HUES48 (cell line): ENCODE data around the gene SPATA4.

Experiments used
- H3K27ac ChIP-seq: one replicate; pipeline ENCODE4 v1.7.0; 2013; ENCODE audit warnings: low read depth, low read length, inconsistent platforms
- H3K27me3 ChIP-seq: 2 replicates; pipeline ENCODE4 v1.6.1; 2013; ENCODE audit warnings: mild to moderate bottlenecking, low read length; ENCODE audit not compliant: control insufficient read depth, insufficient read depth
- H3K36me3 ChIP-seq: 2 replicates; pipeline ENCODE4 v1.6.1; 2013; ENCODE audit warnings: low read length; ENCODE audit not compliant: control insufficient read depth, insufficient read depth
- H3K4me1 ChIP-seq: 2 replicates; pipeline ENCODE4 v1.6.1; 2013; ENCODE audit warnings: mild to moderate bottlenecking, low read length; ENCODE audit not compliant: control insufficient read depth, insufficient read depth
- H3K4me3 ChIP-seq: 2 replicates; pipeline ENCODE4 v1.5.1; 2013; ENCODE audit warnings: mild to moderate bottlenecking, low read depth, low read length
- H3K9ac ChIP-seq: 2 replicates; pipeline ENCODE4 v1.6.1; 2013; ENCODE audit warnings: mild to moderate bottlenecking, low read depth, low read length, moderate library complexity
- H3K9me3 ChIP-seq: 2 replicates; pipeline ENCODE4 v1.6.1; 2013; ENCODE audit warnings: low read length; ENCODE audit not compliant: control insufficient read depth, insufficient read depth

SPATA4 gene

DNA sequence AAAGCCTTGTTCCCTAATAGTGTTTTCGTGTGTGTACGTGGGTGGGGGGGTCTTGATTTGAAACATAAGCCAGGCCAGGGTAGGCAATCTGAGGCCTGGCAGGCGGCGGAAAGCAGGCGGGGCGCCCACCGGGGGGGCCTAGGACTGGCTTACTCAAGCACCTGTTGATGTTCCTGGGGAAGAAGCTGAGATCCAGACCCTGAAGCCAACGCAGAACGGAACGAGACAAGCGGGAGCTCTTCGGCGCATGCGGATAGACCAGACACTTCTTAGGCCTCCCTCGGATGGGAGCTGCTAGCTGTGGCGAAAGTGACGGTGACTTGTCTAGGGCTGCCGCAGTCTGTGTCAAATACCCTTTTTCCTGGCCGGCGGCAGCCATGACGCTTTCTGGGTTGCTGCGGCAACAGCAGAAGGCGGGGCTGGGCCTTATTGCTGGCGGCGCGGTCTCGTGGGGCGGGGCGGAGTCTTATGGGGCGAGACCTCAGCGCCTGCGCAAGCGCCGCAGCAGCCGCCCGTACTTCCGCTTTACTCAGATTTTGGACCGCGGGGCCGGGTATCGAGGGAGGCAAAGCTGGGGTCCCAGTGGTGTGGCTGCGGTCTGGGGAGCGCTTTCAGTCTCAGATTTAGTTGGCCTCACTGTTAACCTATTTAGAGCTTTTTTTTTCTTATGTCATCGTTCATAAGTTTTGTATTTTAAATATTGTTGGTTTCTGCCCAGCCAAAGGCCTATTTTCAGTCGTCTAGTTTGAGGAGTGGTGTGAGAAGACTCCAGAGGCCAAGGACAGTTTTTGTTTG is at the start of gene SPATA4:
TSS of gene SPATA4 (minus strand) at position 402 of the 795 bp plus-strand sequence. CDS start at position 379, 23 bp downstream.
- Histone ChIP-seq H3K36me3 (no peaks in the 10 kb centered on the region), H3K27me3 (no peaks in the 10 kb centered on the region), H3K27ac (peak within 1 kb of the TSS; percentile 76), H3K4me3 (peak within 1 kb of the TSS; percentile 85), H3K9ac (0 out of 2 replicates have a peak within 1 kb of the TSS, but pooled peaks have one; percentile 43), H3K9me3 (no peaks in the 10 kb centered on the region), H3K4me1 (peaks cover 15% of the 10 kb centered on the region)

GRCh38 chr4:176242764-176243347 is 47.5 kb upstream of the SPATA4 start:
- no peak overlapping the region for H3K9ac ChIP-seq
- no peaks in the 10 kb centered on the region for H3K9me3 ChIP-seq
- 0 out of 2 replicates have a peak, but pooled peaks cover 4% of the 10 kb centered on the region for H3K4me1 ChIP-seq
- no peaks in the 10 kb centered on the region for H3K27me3 ChIP-seq
- no peak overlapping the region for H3K4me3 ChIP-seq
- H3K36me3 ChIP-seq, result no peaks in the 10 kb centered on the region
- no peak overlapping the region for H3K27ac ChIP-seq

- no peaks in the 10 kb centered on the region for H3K27me3 ChIP-seq
- no peaks in the 10 kb centered on the region for H3K36me3 ChIP-seq
- H3K4me1 ChIP-seq, result 0 out of 2 replicates have a peak, but pooled peaks cover 4% of the 10 kb centered on the region
- no peak overlapping the region for H3K4me3 ChIP-seq
- H3K9me3 ChIP-seq, result no peaks in the 10 kb centered on the region
- H3K9ac ChIP-seq, result no peak overlapping the region
- no peak overlapping the region for H3K27ac ChIP-seq
Observed at GRCh38 chr4:176241703-176242102, 46.3 kb upstream of the SPATA4 start.

DNA sequence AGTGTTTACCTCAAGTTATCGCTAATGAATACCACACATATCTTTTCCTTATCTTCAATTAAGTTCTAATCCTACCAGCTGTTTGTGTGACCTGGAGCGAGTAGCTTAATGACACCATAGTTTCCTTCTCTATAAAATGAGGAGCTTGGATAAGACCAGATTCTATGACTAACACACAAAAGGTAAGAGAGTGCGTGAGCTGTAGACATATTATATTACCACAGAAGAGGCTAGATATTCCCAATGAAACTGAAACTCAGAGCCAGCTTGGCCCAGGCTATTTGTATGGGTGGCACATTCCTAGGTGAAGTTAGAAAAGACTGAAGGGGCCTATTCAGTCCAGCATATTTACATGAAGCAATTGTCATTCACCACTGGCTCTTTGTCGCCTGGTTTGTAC is 43.4 kb upstream of the SPATA4 start:
- no peaks in the 10 kb centered on the region for H3K27me3 ChIP-seq
- no peak overlapping the region for H3K4me3 ChIP-seq
- H3K9ac ChIP-seq, result no peak overlapping the region
- no peaks in the 10 kb centered on the region for H3K9me3 ChIP-seq
- H3K4me1 ChIP-seq, result 0 out of 2 replicates have a peak, but pooled peaks cover 4% of the 10 kb centered on the region
- no peaks in the 10 kb centered on the region for H3K36me3 ChIP-seq
- H3K27ac ChIP-seq, result no peak overlapping the region

DNA sequence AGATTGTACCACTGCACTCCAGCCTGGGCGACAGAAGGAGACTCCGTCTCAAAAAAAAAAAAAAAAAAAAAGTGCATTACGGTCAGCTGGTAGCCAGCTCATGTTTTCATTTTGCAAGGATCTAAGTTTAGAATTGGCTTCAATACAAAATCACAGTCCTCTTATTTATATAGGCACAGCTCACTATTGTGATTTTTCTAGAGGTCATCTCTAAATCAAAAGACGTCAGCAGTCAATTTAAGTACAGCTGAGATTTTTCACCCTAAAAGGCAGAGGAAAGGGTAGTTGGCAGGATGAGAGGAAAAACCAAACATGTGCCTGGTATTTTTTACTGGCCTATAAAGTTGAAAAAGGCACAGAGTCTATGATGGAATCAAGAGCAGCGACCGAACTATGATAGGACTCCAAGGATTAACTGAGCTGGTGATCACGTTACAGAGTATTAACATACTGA is 42.8 kb upstream of the SPATA4 start:
- Histone ChIP-seq H3K9ac (no peak overlapping the region), H3K27me3 (no peaks in the 10 kb centered on the region), H3K9me3 (no peaks in the 10 kb centered on the region), H3K4me3 (no peak overlapping the region), H3K27ac (no peak overlapping the region), H3K36me3 (no peaks in the 10 kb centered on the region), H3K4me1 (0 out of 2 replicates have a peak, but pooled peaks cover 4% of the 10 kb centered on the region)

DNA sequence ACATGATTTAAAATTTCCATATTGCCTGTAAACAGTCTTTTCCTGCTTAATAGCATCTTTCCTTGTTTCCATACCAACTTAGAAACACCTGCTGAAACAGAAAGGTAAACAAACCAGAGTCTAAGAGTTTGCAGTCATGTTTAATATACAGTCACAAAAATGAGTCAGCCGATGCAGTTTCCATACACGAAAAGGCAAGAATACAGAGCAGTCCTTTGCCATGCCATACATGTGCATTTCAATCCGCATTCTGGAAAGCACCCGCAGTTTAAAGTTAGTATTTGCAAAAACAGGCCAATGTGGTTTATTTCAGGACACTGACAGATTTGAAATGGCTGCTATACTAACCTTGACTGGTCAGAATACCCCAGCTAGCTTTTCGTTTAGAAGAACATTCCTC is 41.6 kb upstream of the SPATA4 start:
- Histone ChIP-seq H3K36me3 (no peaks in the 10 kb centered on the region), H3K9me3 (no peaks in the 10 kb centered on the region), H3K27ac (no peak overlapping the region), H3K27me3 (no peaks in the 10 kb centered on the region), H3K4me1 (0 out of 2 replicates have a peak, but pooled peaks cover 4% of the 10 kb centered on the region), H3K4me3 (no peak overlapping the region), H3K9ac (no peak overlapping the region)

- H3K27ac ChIP-seq, result no peak overlapping the region
- H3K9ac ChIP-seq, result no peak overlapping the region
- no peaks in the 10 kb centered on the region for H3K36me3 ChIP-seq
- no peaks in the 10 kb centered on the region for H3K9me3 ChIP-seq
- H3K27me3 ChIP-seq, result no peaks in the 10 kb centered on the region
- H3K4me1 ChIP-seq, result no peaks in the 10 kb centered on the region
- no peak overlapping the region for H3K4me3 ChIP-seq
Observed at GRCh38 chr4:176230836-176231235, 35.5 kb upstream of the SPATA4 start.

- H3K9ac ChIP-seq, result no peak overlapping the region
Observed at GRCh38 chr4:176229645-176230044, 34.3 kb upstream of the SPATA4 start.

GRCh38 chr4:176226736-176227135 is 31.4 kb upstream of the SPATA4 start:
- no peak overlapping the region for H3K9ac ChIP-seq
- no peak overlapping the region for H3K27ac ChIP-seq
- no peaks in the 10 kb centered on the region for H3K27me3 ChIP-seq
- H3K36me3 ChIP-seq, result no peaks in the 10 kb centered on the region
- no peaks in the 10 kb centered on the region for H3K4me1 ChIP-seq
- H3K9me3 ChIP-seq, result no peaks in the 10 kb centered on the region
- no peak overlapping the region for H3K4me3 ChIP-seq

More at GRCh38 chr4:176229645-176230044, 34.3 kb upstream of the SPATA4 start:
- H3K4me3 ChIP-seq, result no peak overlapping the region
- no peak overlapping the region for H3K27ac ChIP-seq
- no peaks in the 10 kb centered on the region for H3K36me3 ChIP-seq
- H3K4me1 ChIP-seq, result no peaks in the 10 kb centered on the region
- no peaks in the 10 kb centered on the region for H3K9me3 ChIP-seq
- H3K27me3 ChIP-seq, result no peaks in the 10 kb centered on the region

DNA sequence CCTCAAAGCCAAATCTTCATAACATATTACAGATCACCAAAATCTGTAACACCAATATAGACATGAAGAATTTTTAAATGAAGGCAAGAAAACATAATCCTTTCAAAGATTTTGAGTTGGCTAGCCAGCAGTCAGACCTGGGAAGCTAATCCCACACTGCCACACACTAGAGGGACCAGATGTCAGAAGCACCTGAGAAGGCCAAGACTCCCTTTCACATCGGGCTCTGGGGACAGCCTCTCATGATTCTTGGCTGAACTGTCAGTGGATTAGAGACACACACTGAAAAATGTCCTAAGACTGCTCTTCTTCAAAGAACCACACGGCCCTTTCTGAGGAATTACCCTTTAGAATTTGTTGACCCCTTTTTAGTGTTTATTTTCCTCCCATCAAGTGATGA is 28.2 kb upstream of the SPATA4 start:
- Histone ChIP-seq H3K36me3 (no peaks in the 10 kb centered on the region), H3K9ac (no peak overlapping the region), H3K9me3 (no peaks in the 10 kb centered on the region), H3K4me1 (no peaks in the 10 kb centered on the region), H3K4me3 (no peak overlapping the region), H3K27ac (no peak overlapping the region), H3K27me3 (no peaks in the 10 kb centered on the region)

- no peaks in the 10 kb centered on the region for H3K27me3 ChIP-seq
- H3K9me3 ChIP-seq, result no peaks in the 10 kb centered on the region
- H3K4me1 ChIP-seq, result no peaks in the 10 kb centered on the region
- no peak overlapping the region for H3K4me3 ChIP-seq
- no peak overlapping the region for H3K27ac ChIP-seq
- no peak overlapping the region for H3K9ac ChIP-seq
- no peaks in the 10 kb centered on the region for H3K36me3 ChIP-seq
Observed at GRCh38 chr4:176222149-176222548, 26.8 kb upstream of the SPATA4 start.
